ENCODE data around the gene CYP11A1. TPM values are rescaled to one million over a fixed set of nuclear protein-coding genes. Genes with fewer than 3 reads are reported as not detected.

Gene CYP11A1
- total RNA-seq, 1 donor from 2014 or later: 0.82 TPM

- no peak for DNase-seq (ENCODE audit: low spot score)
- Mint-ChIP-seq H3K27ac (ENCODE audit: unreplicated experiment) (no peak overlapping the region), H3K4me1 (ENCODE audit: unreplicated experiment) (peaks cover 3% of the 10 kb centered on the region), H3K27me3 (ENCODE audit: unreplicated experiment) (peaks cover 1% of the 10 kb centered on the region), H3K4me3 (ENCODE audit: unreplicated experiment) (peak overlapping the region; percentile 18), H3K9me3 (ENCODE audit: unreplicated experiment) (no peaks in the 10 kb centered on the region), H3K36me3 (ENCODE audit: low read depth, unreplicated experiment) (peaks cover 41% of the 10 kb centered on the region)
- no peak for TF ChIP-seq CTCF (IDR thresholded peaks at IDR 0.05; ENCODE audit: unreplicated experiment)
These were observed 46.7 kb upstream of the CYP11A1 start for GRCh38 chr15:74414081-74414580.

DNA sequence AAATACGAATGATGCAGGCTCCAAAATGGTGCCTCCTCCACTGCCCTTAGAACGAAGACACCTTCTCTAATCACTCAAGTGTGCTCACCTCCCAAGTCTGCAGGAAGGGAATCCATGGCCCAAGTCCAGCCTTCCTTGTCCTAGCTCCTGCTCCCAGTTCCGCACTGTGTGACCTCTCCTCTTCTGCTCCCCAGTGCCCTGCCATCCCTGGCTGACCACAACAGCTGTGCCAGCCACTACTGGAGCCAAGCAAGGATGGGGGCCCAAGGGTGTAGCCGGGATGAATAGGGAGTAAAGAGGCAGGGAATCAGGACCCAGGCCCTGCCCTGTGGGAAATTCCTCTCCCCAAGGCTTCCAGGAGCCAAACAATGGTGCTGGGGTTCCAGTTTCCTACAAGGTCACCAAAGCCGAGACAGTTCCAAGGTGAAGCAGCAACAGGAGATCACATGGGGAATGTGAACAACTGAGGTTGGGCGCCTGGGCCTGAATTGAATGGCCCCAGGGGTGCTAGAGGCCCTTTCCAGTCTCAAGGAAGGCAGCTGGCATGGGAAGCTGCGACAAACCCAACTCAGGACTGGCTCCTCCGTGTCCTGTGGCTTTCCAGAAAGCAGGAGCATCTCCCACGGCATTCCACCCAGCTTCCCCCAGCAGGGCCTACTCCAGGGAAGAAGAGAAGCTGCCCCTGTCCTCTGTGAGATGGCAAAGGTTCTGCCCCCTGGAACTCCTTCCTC, 46.1 kb upstream of the CYP11A1 start:
- peaks cover 3% of the 10 kb centered on the region for H3K4me1 Mint-ChIP-seq (ENCODE audit: unreplicated experiment)
- peak overlapping the region; percentile 44 for H3K4me3 Mint-ChIP-seq (ENCODE audit: unreplicated experiment)
- no peak for DNase-seq (ENCODE audit: low spot score)
- peaks cover 4% of the 10 kb centered on the region for H3K27me3 Mint-ChIP-seq (ENCODE audit: unreplicated experiment)
- H3K9me3 Mint-ChIP-seq (ENCODE audit: unreplicated experiment): no peaks in the 10 kb centered on the region
- no peak for TF ChIP-seq CTCF (IDR thresholded peaks at IDR 0.05; ENCODE audit: unreplicated experiment)
- peaks cover 41% of the 10 kb centered on the region for H3K36me3 Mint-ChIP-seq (ENCODE audit: low read depth, unreplicated experiment)
- peak overlapping the region; percentile 17 for H3K27ac Mint-ChIP-seq (ENCODE audit: unreplicated experiment)

- H3K27me3 Mint-ChIP-seq (ENCODE audit: unreplicated experiment): peaks cover 8% of the 10 kb centered on the region
- H3K27ac Mint-ChIP-seq (ENCODE audit: unreplicated experiment): no peak overlapping the region
- peaks cover 41% of the 10 kb centered on the region for H3K36me3 Mint-ChIP-seq (ENCODE audit: low read depth, unreplicated experiment)
- H3K4me1 Mint-ChIP-seq (ENCODE audit: unreplicated experiment): peaks cover 3% of the 10 kb centered on the region
- H3K9me3 Mint-ChIP-seq (ENCODE audit: unreplicated experiment): no peaks in the 10 kb centered on the region
- DNase-seq (ENCODE audit: low spot score): no peak
- TF ChIP-seq CTCF (IDR thresholded peaks at IDR 0.05; ENCODE audit: unreplicated experiment): no peak
- H3K4me3 Mint-ChIP-seq (ENCODE audit: unreplicated experiment): no peak overlapping the region
These were observed 44.7 kb upstream of the CYP11A1 start for GRCh38 chr15:74412159-74412558.

DNA sequence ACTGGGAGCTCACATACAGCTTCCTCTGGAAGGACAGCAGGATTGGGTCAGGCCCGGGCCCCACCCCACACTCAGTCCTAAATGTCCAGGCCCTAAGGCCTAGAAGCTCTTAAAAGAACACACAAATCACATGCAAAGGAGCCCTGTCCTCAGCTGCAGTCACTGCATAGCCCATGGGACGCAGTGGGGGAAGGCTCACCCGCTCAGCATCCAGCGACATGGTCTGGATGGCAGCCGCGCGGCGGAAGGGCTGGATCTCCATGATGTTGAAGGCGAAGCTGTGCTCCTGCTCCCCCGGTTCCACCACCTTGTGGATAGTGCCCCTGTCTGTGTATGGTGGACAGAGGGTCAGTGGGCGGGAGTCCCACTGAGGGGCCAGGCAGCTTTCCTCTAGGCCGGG, 44.2 kb upstream of the CYP11A1 start:
- Mint-ChIP-seq H3K4me1 (ENCODE audit: unreplicated experiment) (peaks cover 3% of the 10 kb centered on the region), H3K9me3 (ENCODE audit: unreplicated experiment) (no peaks in the 10 kb centered on the region), H3K27ac (ENCODE audit: unreplicated experiment) (no peak overlapping the region), H3K27me3 (ENCODE audit: unreplicated experiment) (peaks cover 8% of the 10 kb centered on the region), H3K4me3 (ENCODE audit: unreplicated experiment) (no peak overlapping the region), H3K36me3 (ENCODE audit: low read depth, unreplicated experiment) (peaks cover 41% of the 10 kb centered on the region)
- no peak for TF ChIP-seq CTCF (IDR thresholded peaks at IDR 0.05; ENCODE audit: unreplicated experiment)
- no peak for DNase-seq (ENCODE audit: low spot score)

- Mint-ChIP-seq H3K27ac (ENCODE audit: unreplicated experiment) (no peak overlapping the region), H3K36me3 (ENCODE audit: low read depth, unreplicated experiment) (peaks cover 32% of the 10 kb centered on the region), H3K9me3 (ENCODE audit: unreplicated experiment) (no peaks in the 10 kb centered on the region), H3K4me1 (ENCODE audit: unreplicated experiment) (peaks cover 3% of the 10 kb centered on the region), H3K4me3 (ENCODE audit: unreplicated experiment) (no peak overlapping the region), H3K27me3 (ENCODE audit: unreplicated experiment) (peaks cover 10% of the 10 kb centered on the region)
- no peak for TF ChIP-seq CTCF (IDR thresholded peaks at IDR 0.05; ENCODE audit: unreplicated experiment)
- DNase-seq (ENCODE audit: low spot score): no peak
These were observed 43.1 kb upstream of the CYP11A1 start for GRCh38 chr15:74410502-74410901.
